Caco-2 (cell line): ENCODE measurements around the gene TJP2. TPM values are rescaled to one million over a fixed set of nuclear protein-coding genes. Genes with fewer than 3 reads are reported as not detected.

Experiments
- BruUV-seq: library from RNA; stranded (reverse); fragments of 400-500 nt; replicated peaks from 2 replicates; lab custom pipeline; 2021; lab: Mats Ljungman, UMichigan
- CTCF ChIA-PET: fragments of 300-600 bp; sonication (Branson Sonifier 250); formaldehyde crosslinking; loops from one replicate; lab custom pipeline; 2022; ENCODE audit warnings: antibody characterized with exemption; lab: Charles Lee
- POLR2A ChIA-PET: fragments of 300-600 bp; sonication (Branson Sonifier 250); formaldehyde crosslinking; loops from one replicate; lab custom pipeline; 2022; ENCODE audit warnings: antibody characterized with exemption; lab: Charles Lee
- DNase-seq, 2 experiments: peaks; one replicate each; pipeline versions ENCODE4 v3.0.0 to v3.0.0-alpha.2; 2020 to 2022
- H3K27me3 ChIP-seq: replicated peaks from 2 replicates; pipeline ENCODE4 v1.6.0; 2011; ENCODE audit warnings: low read length; ENCODE audit not compliant: control insufficient read depth, insufficient read depth
- H3K36me3 ChIP-seq: 2 replicates; pipeline ENCODE4 v1.5.1; 2011; ENCODE audit warnings: low read length; ENCODE audit not compliant: control insufficient read depth, insufficient read depth
- H3K4me1 ChIP-seq: fragments of 250-450 bp; sonication (Bioruptor Pico); 2 replicates; pipeline ENCODE4 v1.5.1; 2020; ENCODE audit warnings: mild to moderate bottlenecking
- H3K4me3 ChIP-seq: 2 replicates; pipeline ENCODE4 v1.5.1; 2011; ENCODE audit warnings: low read depth, mild to moderate bottlenecking, control low read depth, low read length
- H3K9me3 ChIP-seq: fragments of 250-450 bp; sonication (Bioruptor Pico); 2 replicates; pipeline ENCODE4 v1.5.1; 2020; ENCODE audit warnings: mild to moderate bottlenecking, moderate library complexity
- H3K27ac Mint-ChIP-seq: one replicate; pipeline ENCODE4 v1.8.0; 2022; ENCODE audit warnings: mixed read lengths; ENCODE audit not compliant: unreplicated experiment
- H3K27me3 Mint-ChIP-seq: one replicate; pipeline ENCODE4 v1.8.0; 2022; ENCODE audit warnings: mixed read lengths; ENCODE audit not compliant: insufficient read depth, unreplicated experiment
- H3K36me3 Mint-ChIP-seq: one replicate; pipeline ENCODE4 v1.8.0; 2022; ENCODE audit warnings: mild to moderate bottlenecking, mixed read lengths; ENCODE audit not compliant: insufficient read depth, unreplicated experiment
- H3K4me1 Mint-ChIP-seq: one replicate; pipeline ENCODE4 v1.8.0; 2022; ENCODE audit warnings: low read depth, mixed read lengths; ENCODE audit not compliant: unreplicated experiment
- H3K4me3 Mint-ChIP-seq: one replicate; pipeline ENCODE4 v1.8.0; 2022; ENCODE audit warnings: mild to moderate bottlenecking, moderate library complexity, mixed read lengths; ENCODE audit not compliant: unreplicated experiment
- H3K9me3 Mint-ChIP-seq: one replicate; pipeline ENCODE4 v1.8.0; 2022; ENCODE audit warnings: mixed read lengths; ENCODE audit not compliant: unreplicated experiment
- CTCF ChIP-seq, 2 experiments: fragments of 200-600 bp in 1 of 2; IDR thresholded peaks; 1 replicate in 1 of 2; 2 replicates in 1 of 2; pipeline versions ENCODE4 v1.5.1 to v1.8.0; 2011 to 2022; ENCODE audit warnings: antibody characterized with exemption in 1 of 2, control low read depth in 1 of 2, inconsistent platforms in 1 of 2, low read depth in 1 of 2, low read length in 1 of 2, mild to moderate bottlenecking in 1 of 2, moderate library complexity in 1 of 2; ENCODE audit not compliant: insufficient read depth in 1 of 2, severe bottlenecking in 1 of 2, unreplicated experiment in 1 of 2
- intact Hi-C: fragments of 100-400 bp; cut with micrococcal nuclease; formaldehyde crosslinking; loops from one replicate; pipeline ENCODE4 v1.10.0; 2022; ENCODE audit not compliant: unreplicated experiment
- total RNA-seq: library from RNA; stranded (reverse); gene quantifications from 2 replicates; pipeline ENCODE4 v1.2.3, GENCODE V29; 2022

The TJP2 gene
- total RNA-seq, 1 experiment from 2014 or later: 36.7 TPM

GRCh38 chr9:69195668-69196067, 21.6 kb downstream of the TJP2 start:
- no peak for TF ChIP-seq CTCF (IDR thresholded peaks at IDR 0.05; ENCODE audit: insufficient read depth in 1 of 2, low read depth in 1 of 2, low read length in 1 of 2, severe bottlenecking in 1 of 2, unreplicated experiment in 1 of 2)
- H3K27me3 ChIP-seq: no peaks in the 10 kb centered on the region
- Mint-ChIP-seq H3K27me3 (no peaks in the 10 kb centered on the region), H3K36me3 (no peaks in the 10 kb centered on the region), H3K27ac (no peak overlapping the region), H3K4me3 (no peak overlapping the region), H3K4me1 (no peaks in the 10 kb centered on the region), H3K9me3 (no peaks in the 10 kb centered on the region)
- H3K36me3 ChIP-seq: no peaks in the 10 kb centered on the region
- no peak overlapping the region for H3K4me3 ChIP-seq
- H3K4me1 ChIP-seq: no peaks in the 10 kb centered on the region
- ChIA-PET CTCF (interaction anchor here (0.6 to 0.7 kb wide), 2 partner anchors 38 to 110 kb away, joined by 5 to 8 read pairs; no protein-coding TSS in a partner anchor), POLR2A (no interaction called here)
- no peak for DNase-seq
- intact Hi-C loops: no loop called here
- H3K9me3 ChIP-seq: no peaks in the 10 kb centered on the region
- BruUV-seq: no TSS peak

GRCh38 chr9:69197687-69198086, 23.6 kb downstream of the TJP2 start:
- TF ChIP-seq CTCF (IDR thresholded peaks at IDR 0.05; ENCODE audit: insufficient read depth in 1 of 2, low read depth in 1 of 2, low read length in 1 of 2, severe bottlenecking in 1 of 2, unreplicated experiment in 1 of 2): no peak
- no TSS peak for BruUV-seq
- Histone ChIP-seq H3K27me3 (no peaks in the 10 kb centered on the region), H3K9me3 (no peaks in the 10 kb centered on the region), H3K4me1 (no peaks in the 10 kb centered on the region), H3K4me3 (no peak overlapping the region), H3K36me3 (no peaks in the 10 kb centered on the region)
- no peaks in the 10 kb centered on the region for H3K27me3 Mint-ChIP-seq
- H3K4me3 Mint-ChIP-seq: no peak overlapping the region
- POLR2A ChIA-PET: no interaction called here
- no peak overlapping the region for H3K27ac Mint-ChIP-seq
- no peak for DNase-seq
- no peaks in the 10 kb centered on the region for H3K9me3 Mint-ChIP-seq
- intact Hi-C loops: no loop called here
- H3K4me1 Mint-ChIP-seq: peaks cover 5% of the 10 kb centered on the region
- peaks cover 11% of the 10 kb centered on the region for H3K36me3 Mint-ChIP-seq
- CTCF ChIA-PET: no interaction called here

GRCh38 chr9:69198521-69199220, 24.6 kb downstream of the TJP2 start:
- no peaks in the 10 kb centered on the region for H3K27me3 Mint-ChIP-seq
- ChIA-PET POLR2A (no interaction called here), CTCF (no interaction called here)

More at GRCh38 chr9:69198521-69199220, 24.6 kb downstream of the TJP2 start:
- no peak overlapping the region for H3K4me3 ChIP-seq
- no peak for DNase-seq
- intact Hi-C loops: no loop called here
- Mint-ChIP-seq H3K9me3 (no peaks in the 10 kb centered on the region), H3K36me3 (peaks cover 12% of the 10 kb centered on the region), H3K4me1 (peaks cover 5% of the 10 kb centered on the region), H3K27ac (no peak overlapping the region), H3K4me3 (no peak overlapping the region)
- BruUV-seq: no TSS peak
- no peak for TF ChIP-seq CTCF (IDR thresholded peaks at IDR 0.05; ENCODE audit: insufficient read depth in 1 of 2, low read depth in 1 of 2, low read length in 1 of 2, severe bottlenecking in 1 of 2, unreplicated experiment in 1 of 2)
- H3K27me3 ChIP-seq: no peaks in the 10 kb centered on the region
- H3K9me3 ChIP-seq: no peaks in the 10 kb centered on the region
- H3K36me3 ChIP-seq: no peaks in the 10 kb centered on the region
- H3K4me1 ChIP-seq: no peaks in the 10 kb centered on the region
